Frontal cortex (tissue), 4 donors: ENCODE results near the gene SIGLEC6. TPM values are rescaled to one million over a fixed set of nuclear protein-coding genes. Genes with fewer than 3 reads are reported as not detected.

Source experiments
- DNase-seq, 2 donors: peaks; one replicate each; pipeline ENCODE4 v3.0.0; 2012; ENCODE audit warnings: low spot score in 2 of 2
- FAIRE-seq: peaks from 2 replicates; lab custom pipeline; 2012; peaks lifted over from hg19 to GRCh38; lab: Jason Lieb, UNC
- total RNA-seq: library from RNA; depleted of rRNA; stranded (reverse); fragments of >200 nt; gene quantifications from one replicate; pipeline ENCODE4 v1.2.3, GENCODE V29; 2014
- donor health status: control.
- donor health status: control.
- donor health status: control.

SIGLEC6 gene
- total RNA-seq, 1 donor from 2014 or later: not detected

DNA sequence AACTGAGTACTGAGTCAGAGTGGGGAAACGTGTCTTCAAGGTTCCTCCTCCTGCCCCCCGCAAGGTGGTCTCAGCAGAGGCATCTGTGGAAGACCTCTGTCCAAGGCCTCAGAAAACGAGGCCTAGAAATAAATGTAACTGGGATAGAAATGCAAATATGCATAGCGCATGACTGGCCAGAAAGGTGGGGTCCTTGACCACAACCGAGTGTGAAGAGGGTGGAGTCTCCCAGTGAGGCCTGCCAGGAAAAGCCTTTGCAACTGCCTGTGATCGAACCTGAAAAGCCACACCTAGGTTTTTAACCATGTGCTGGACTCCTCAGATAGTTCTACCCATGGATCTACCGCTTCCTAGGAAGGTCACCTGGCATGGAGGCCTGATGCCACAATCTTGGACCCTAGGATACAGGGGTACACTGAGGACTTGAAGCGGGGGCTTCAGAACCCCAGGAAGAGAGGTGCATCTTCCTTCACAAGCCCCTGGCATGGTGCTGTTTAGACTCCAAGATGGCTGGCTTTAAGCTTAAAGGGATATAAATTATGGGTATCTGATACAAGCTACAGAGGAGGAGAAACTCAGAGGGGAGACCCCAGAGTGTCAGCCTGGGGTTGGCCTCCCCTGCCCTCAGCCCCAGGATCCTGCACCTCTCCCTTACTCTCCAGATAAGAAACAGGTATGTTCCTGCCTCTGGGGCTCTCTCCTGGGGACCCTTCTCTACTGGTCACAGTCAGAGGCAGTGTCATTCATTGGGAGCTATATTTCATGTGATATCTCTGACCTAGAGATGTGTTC, 18.3 kb upstream of the SIGLEC6 start:
- FAIRE-seq: no peak
- DNase-seq: no peak

- DNase-seq (no peak), FAIRE-seq (no peak)
These were observed 17.4 kb upstream of the SIGLEC6 start for GRCh38 chr19:51548891-51549305.

GRCh38 chr19:51548213-51548651, 16.8 kb upstream of the SIGLEC6 start:
- FAIRE-seq: no peak
- DNase-seq: no peak

- DNase-seq: no peak
- FAIRE-seq: no peak
These were observed 16.1 kb upstream of the SIGLEC6 start for GRCh38 chr19:51547397-51548212.

DNA sequence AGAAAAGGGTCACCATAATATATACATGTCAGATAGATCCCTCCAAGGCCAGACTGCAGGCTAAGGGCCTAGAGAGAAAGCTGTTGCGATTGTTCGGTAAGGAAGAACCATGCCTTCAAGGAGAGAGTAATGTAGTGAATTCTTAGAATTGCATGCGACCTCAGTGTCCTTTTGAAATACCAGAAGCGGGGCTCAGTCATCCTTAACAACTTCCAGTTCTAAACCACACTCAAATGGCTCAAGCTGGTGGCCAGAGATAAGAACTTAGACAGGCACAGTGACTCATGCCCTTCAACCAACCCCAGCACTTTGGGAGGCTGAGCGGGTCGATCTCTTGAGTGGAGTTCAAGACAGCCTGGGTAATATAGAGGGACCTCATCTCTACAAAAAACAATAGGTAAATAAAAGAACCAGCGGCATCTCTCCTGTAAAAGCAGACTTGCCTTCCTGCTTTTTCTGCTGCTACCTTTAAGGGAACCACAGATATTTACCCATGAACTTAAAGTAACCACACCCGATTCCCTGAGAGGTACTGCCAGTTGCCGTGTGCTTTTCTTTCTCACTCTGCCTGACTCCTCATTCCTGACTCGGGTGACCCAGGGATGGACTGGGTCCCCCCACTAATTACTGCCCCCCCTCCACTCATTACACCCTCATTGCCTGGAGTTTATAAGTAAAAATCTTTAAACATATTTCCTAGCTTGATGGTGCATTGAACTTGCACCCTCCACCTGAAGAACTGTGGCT, 15.4 kb upstream of the SIGLEC6 start:
- DNase-seq (no peak), FAIRE-seq (no peak)

- FAIRE-seq: no peak
- DNase-seq: no peak
These were observed 14.7 kb upstream of the SIGLEC6 start for GRCh38 chr19:51546107-51546649.

- DNase-seq (no peak), FAIRE-seq (no peak)
These were observed 12.6 kb upstream of the SIGLEC6 start for GRCh38 chr19:51544038-51544437.

- FAIRE-seq: no peak
- no peak for DNase-seq
These were observed 11.2 kb upstream of the SIGLEC6 start for GRCh38 chr19:51542699-51543098.

GRCh38 chr19:51541458-51542357, 10.2 kb upstream of the SIGLEC6 start:
- DNase-seq (no peak), FAIRE-seq (no peak)

DNA sequence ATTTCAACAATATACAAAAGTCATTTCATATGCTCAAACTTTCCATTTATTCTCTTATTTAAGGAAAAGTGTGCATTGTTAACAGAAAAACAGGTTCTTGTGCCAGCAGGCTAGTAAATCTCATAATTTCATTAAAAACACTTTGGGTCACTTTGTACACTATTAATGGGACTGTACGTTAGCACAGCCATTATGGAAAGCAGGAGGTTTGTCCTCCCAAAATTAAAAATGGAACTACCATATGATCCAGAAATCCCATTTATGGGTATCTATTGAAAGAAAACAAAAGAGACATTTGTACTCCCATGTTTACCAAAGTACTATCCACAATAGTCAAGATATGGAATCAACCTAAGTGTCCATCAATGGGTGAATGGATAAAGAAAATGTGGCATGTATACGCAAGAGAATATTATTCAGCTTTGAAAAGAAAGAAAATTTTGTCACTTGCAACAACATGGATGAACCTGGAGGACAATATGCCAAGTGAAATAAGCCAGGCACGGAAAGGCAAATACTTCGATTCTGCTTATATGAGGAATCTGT, 8.4 kb upstream of the SIGLEC6 start:
- DNase-seq (no peak), FAIRE-seq (no peak)

DNA sequence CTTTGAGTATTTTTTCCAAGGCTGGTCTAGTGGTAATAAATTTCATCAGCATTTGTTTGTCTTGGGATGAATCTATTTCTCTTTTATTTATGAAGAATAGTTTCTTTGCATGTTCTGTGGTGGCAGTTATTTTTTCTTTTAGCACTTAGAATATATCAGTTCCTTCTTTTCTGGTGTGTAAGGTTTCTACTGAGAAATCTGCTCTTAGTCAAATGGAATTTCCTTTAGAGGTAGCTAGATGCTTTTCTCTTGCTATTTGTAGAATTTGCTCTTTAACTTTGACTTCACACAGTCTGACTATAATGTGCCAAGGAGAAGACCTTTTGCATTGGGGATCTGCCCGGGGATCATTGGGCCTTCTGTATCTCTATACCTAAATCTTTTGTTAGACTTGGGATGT, 4.1 kb upstream of the SIGLEC6 start:
- no peak for DNase-seq
- FAIRE-seq: no peak

DNA sequence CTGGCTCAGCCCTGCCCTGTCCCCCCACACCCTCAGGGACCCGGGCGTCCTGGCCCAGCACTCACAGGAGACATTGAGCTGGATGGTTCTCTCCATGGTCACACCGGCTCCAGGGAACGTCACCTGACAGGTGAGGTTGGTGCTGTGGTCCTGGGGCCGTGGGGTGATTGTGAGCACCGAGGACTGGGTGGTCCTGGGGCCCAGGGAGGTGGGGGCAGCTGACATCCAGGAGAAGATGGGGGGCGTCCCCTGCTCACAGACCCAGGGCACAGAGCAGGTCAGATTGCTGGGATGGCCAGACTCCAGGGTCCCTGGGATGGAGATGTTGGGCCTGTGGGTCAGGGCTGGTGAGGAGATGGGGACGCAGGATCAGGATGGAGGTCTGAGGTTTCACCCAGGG, 854 bp downstream of the SIGLEC6 start:
- DNase-seq (no peak), FAIRE-seq (no peak)

- FAIRE-seq: no peak
- no peak for DNase-seq
These were observed 2.2 kb downstream of the SIGLEC6 start for GRCh38 chr19:51529301-51529700.

DNA sequence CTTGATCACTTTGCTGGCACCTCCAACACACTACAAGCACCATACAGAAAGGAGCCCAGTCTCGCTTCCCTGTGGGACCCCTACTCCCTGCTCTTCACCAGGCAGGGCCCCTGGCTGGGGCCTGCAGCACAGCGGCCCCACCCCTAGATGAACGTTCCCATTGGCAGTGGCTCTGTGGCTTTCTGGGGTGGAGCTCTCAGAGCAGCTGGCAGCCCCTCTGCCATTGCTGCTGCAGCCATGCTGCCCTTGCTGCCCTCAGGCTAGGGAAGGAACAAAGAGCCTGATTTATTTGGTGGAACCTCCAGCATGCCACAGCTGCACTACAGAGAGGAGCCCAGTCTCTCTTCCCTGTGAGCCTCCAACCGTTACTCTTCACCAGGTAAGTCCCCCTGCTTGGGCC, 5.8 kb downstream of the SIGLEC6 start:
- no peak for FAIRE-seq
- DNase-seq: no peak

- FAIRE-seq (no peak), DNase-seq (no peak)
These were observed 6.7 kb downstream of the SIGLEC6 start for GRCh38 chr19:51524666-51525264.

GRCh38 chr19:51521781-51522180, 9.7 kb downstream of the SIGLEC6 start:
- DNase-seq (no peak), FAIRE-seq (no peak)

DNA sequence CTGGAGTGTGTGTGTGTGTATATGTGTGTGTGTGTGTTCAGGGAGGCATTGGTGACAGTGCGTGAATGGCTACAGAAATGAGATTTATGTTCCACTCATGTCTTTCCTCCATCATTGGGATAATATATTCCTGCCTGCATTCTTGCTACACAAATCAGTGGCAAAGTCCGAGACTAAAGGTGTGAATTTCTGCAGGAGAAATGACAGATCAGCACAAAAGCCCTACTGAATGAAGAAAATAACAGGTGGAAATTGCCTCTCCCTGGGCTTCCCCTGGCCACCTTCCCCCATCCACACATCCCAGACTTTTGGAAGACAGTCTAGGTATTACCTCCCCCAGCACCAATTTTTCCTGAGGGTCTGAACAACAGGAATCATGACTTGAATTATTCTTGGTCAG, 10.1 kb downstream of the SIGLEC6 start:
- DNase-seq (no peak), FAIRE-seq (no peak)

DNA sequence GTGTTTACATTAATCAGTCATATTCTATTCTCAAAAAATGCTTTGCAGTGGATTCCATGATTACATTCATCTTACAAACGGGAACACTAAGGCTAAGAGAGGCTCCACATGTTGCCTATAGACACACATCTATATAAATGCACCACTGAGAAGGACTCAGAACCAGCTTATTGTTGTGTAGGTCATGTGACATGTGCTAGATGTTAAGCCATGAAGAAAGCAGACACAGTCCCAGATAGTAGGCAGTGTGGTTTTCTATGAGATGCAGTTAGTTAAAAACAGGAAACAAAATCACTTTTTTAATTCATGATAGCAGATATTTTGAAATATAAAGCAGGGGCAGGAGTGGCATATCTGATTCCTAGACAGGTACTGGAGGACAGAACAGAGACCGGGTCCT, 10.7 kb downstream of the SIGLEC6 start:
- DNase-seq (no peak), FAIRE-seq (no peak)
